Esophagus squamous epithelium (tissue), 5 donors: Measurements from ENCODE around the gene BAIAP3. TPM values are rescaled to one million over a fixed set of nuclear protein-coding genes. Genes with fewer than 3 reads are reported as not detected.

Experiments used
- DNase-seq: peaks from one replicate; lab custom pipeline; 2025; lab: John Stamatoyannopoulos, UW
- H3K27ac ChIP-seq, 4 donors: fragments of 200-600 bp; sonication (generic); one replicate each; pipeline ENCODE4 v1.5.1; 2016 to 2019; ENCODE audit warnings: mild to moderate bottlenecking in 1 of 4
- H3K27me3 ChIP-seq, 4 donors: fragments of 200-600 bp; sonication (generic); 1 replicate in 3 of 4; 2 replicates in 1 of 4; pipeline versions ENCODE4 v1.5.1 to v1.6.0; 2017 to 2021; ENCODE audit warnings: antibody characterized with exemption in 1 of 4
- H3K36me3 ChIP-seq, 3 donors: fragments of 200-600 bp; sonication (generic); one replicate each; pipeline ENCODE4 v1.5.1; 2016 to 2019
- H3K4me1 ChIP-seq, 3 donors: fragments of 200-600 bp; sonication (generic); one replicate each; pipeline ENCODE4 v1.5.1; 2017 to 2019
- H3K4me3 ChIP-seq, 4 donors: fragments of 200-600 bp; sonication (generic); 1 replicate in 3 of 4; 2 replicates in 1 of 4; pipeline ENCODE4 v1.5.1; 2016 to 2019; ENCODE audit warnings: mild to moderate bottlenecking in 2 of 4, moderate library complexity in 1 of 4
- H3K9me3 ChIP-seq, 3 donors: fragments of 200-600 bp; sonication (generic); one replicate each; pipeline ENCODE4 v1.5.1; 2016 to 2019
- CTCF ChIP-seq, 6 experiments: fragments of 450-650 bp in 4 of 6; fragments of 200-600 bp in 2 of 6; sonication (generic) in 2 of 6; IDR thresholded peaks; one replicate each; pipeline ENCODE4 v1.5.1; 2016 to 2019; ENCODE audit warnings: antibody characterized with exemption in 6 of 6, mild to moderate bottlenecking in 4 of 6, moderate library complexity in 4 of 6
- POLR2A ChIP-seq, 4 donors: fragments of 450-650 bp; IDR thresholded peaks; one replicate each; pipeline ENCODE4 v1.6.1; 2017; ENCODE audit warnings: antibody characterized with exemption in 4 of 4, mild to moderate bottlenecking in 4 of 4, moderate library complexity in 3 of 4
- WGBS, 2 donors: methylation state at CpG; one replicate each; pipeline ENCODE4 v1.1.5; 2018; 5-methylcytosine and 5-hydroxymethylcytosine counted together
- intact Hi-C: fragments of 100-400 bp; cut with DNase I; formaldehyde crosslinking; loops from one replicate; pipeline ENCODE4 v1.15.0; 2022
- total RNA-seq, 4 donors: library from RNA; depleted of rRNA; stranded (reverse); fragments of >200 nt; gene quantifications; one replicate each; pipeline ENCODE4 v1.1.0, GENCODE V29; 2016
- donor health status: DM: yes; HTN: yes; CAD: no.

BAIAP3 gene
- total RNA-seq, 4 donors from 2014 or later: 0.68 to 2.7 (median 1.00) TPM

DNA sequence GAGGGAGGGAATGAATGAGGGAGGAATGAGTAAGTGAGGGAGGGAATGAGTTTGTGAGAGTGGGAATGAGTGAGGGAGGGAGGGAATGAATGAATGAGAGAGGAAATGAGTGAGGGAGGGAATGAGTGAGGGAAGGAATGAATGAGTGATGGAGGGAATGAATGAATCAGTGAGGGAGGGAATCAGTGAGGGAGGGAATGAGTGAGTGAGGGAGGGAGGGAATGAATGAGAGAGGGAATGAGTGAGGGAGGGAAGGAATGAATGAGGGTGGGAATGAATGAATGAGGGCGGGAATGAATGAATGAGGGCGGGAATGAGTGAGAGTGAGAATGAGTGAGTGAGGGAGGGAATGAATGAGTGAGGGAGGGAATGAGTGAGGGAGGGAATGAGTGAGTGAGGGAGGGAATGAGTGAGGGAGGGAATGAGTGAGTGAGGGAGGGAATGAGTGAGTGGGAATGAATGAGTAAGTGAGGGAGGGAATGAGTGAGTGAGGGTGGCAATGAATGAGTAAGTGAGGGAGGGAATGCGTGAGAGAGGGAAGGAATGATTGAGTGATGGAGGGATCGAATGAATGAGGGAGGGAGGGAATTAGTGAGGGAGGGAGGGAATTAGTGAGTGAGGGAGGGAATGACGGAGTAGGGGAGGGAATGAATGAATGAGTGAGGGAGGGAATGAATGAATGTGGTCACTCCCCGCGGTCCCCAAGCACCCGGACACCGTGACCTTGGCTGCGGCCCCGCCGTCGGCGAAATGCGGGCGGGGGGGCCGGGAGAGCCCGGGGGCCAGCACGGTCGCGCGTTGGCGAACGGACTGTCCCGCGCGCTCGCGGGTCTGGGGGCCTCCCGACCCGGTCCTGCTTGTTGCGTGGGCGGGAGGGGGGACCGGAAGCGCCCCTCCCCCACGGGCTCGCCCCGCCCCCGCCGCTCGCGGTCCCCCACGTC is 25.1 kb upstream of the BAIAP3 start:
- H3K9me3 ChIP-seq: no peaks in the 10 kb centered on the region
- DNase-seq: no peak
- WGBS, 2 donors: 7 to 16% methylated on average over 9 to 23 of the region's 43 CpGs
- TF ChIP-seq CTCF (IDR thresholded peaks at IDR 0.05) (no peak), POLR2A (IDR thresholded peaks at IDR 0.05) (no peak)
- H3K27me3 ChIP-seq: peaks cover 0 to 4% (median 0%) of the 10 kb centered on the region in 4 donors
- peak overlapping the region; percentile 68 to 93 (median 82) for H3K4me3 ChIP-seq
- H3K27ac ChIP-seq: peak overlapping the region; percentile 99
- H3K4me1 ChIP-seq: peaks cover 28 to 52% (median 35%) of the 10 kb centered on the region in 3 donors
- intact Hi-C loops: no loop called here
- peaks cover 0 to 10% (median 0%) of the 10 kb centered on the region in 3 donors for H3K36me3 ChIP-seq

- intact Hi-C loops: no loop called here
- Histone ChIP-seq H3K27me3 (no peaks in the 10 kb centered on the region), H3K4me3 (peak within 1 kb of the TSS; percentile 68 to 93 (median 82)), H3K36me3 (peaks cover 7 to 20% (median 9%) of the 10 kb centered on the region in 3 donors), H3K27ac (peak within 1 kb of the TSS; percentile 99), H3K9me3 (no peaks in the 10 kb centered on the region), H3K4me1 (peaks cover 24 to 52% (median 36%) of the 10 kb centered on the region in 3 donors)
- WGBS, 2 donors: 0% methylated on average over 3 of the region's 117 CpGs; no CpG with 5 or more reads in 1 of the 2 donors
- peak; percentile 82 for DNase-seq
- TF ChIP-seq CTCF (IDR thresholded peaks at IDR 0.05): no peak
- peak in 2 of 4 donors; percentile 48 to 81 for TF ChIP-seq POLR2A (IDR thresholded peaks at IDR 0.05)
Measured at GRCh38 chr16:1308977-1309885, 24.2 kb upstream of the BAIAP3 start, which contains the start of gene UBE2I. UBE2I (plus strand) TSS chr16:1309636; CDS start chr16:1314031, 4,395 bp downstream.

DNA sequence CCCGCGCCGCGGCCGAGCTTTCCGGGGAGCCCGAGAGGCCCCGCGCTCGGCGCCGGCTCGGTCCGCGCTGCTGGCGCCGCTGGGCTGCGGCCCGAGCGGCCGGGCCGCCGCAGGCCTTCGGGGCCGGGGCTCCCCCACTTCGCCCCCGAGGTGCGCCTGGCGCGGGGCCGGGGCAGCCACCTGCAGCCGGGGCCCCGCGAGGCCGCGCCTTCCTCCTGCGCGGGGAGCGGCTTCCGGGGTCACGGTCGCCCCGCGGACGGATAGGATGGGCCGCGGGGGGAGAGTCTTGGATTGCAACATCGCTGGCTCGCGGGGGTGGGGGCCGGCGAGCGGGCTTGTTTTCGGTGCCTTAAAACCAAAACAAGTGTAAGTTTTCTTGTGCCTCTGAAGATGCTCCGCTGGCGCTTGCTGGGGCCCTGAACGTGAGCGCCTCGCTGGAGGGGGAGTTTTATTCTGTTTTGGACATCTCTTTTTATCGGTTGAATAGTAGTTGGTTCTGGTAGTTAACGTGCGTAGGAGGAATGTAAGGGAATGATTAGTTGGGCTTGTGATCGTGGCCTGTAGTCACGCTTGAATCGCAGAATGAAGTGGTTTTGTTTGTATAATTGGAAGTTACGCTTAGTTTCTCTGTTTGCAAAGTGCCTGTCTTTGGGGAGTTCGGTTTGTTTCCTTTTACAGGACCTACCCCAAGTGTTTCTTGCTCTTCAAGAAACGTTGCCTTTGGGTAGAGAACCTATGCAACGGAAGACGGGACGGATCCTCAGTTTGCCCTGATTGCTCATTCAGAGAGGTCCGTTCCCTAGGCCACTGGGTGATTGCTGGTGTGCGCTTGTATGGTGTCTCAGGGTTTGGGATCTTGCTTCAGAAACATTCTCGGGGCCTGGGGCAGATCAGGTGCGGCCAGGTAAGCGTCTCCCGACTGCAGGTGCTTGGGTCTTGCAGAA is 23.3 kb upstream of the BAIAP3 start:
- TF ChIP-seq POLR2A (IDR thresholded peaks at IDR 0.05): no peak
- TF ChIP-seq CTCF (IDR thresholded peaks at IDR 0.05): no peak
- Histone ChIP-seq H3K36me3 (peaks cover 16 to 29% (median 18%) of the 10 kb centered on the region in 3 donors), H3K4me3 (peak overlapping the region; percentile 68 to 93 (median 82)), H3K27me3 (no peaks in the 10 kb centered on the region), H3K27ac (peak overlapping the region; percentile 77 to 99 (median 99)), H3K9me3 (no peaks in the 10 kb centered on the region), H3K4me1 (peaks cover 24 to 61% (median 36%) of the 10 kb centered on the region in 3 donors)
- intact Hi-C loops: no loop called here
- WGBS, 2 donors: 1 to 2% methylated on average over 11 to 20 of the region's 77 CpGs
- DNase-seq: no peak

DNA sequence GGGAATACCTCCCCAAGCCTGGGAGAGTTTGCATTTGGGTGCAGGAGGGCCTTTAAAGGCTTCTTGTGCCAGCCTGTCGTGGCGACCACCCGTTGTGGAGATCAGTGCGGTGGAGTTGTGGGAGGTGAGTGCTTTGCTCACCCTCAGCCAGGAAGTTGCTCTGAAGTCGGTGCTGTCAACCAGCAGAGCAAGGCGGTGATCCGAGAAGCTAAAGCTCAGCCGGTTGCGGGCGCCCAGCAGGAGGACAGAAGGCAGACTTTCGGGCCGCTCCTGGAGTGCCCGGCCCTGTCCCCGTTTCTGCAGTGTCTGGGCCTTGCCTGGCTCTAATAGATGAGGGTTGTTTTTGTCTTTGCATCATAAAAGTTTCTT is 22.6 kb upstream of the BAIAP3 start:
- Histone ChIP-seq H3K9me3 (no peaks in the 10 kb centered on the region), H3K4me3 (peak overlapping the region; percentile 68 to 93 (median 82)), H3K4me1 (peaks cover 24 to 62% (median 36%) of the 10 kb centered on the region in 3 donors), H3K27me3 (no peaks in the 10 kb centered on the region), H3K27ac (peak overlapping the region; percentile 77 to 99 (median 99)), H3K36me3 (peaks cover 23 to 35% (median 24%) of the 10 kb centered on the region in 3 donors)
- TF ChIP-seq POLR2A (IDR thresholded peaks at IDR 0.05): no peak
- TF ChIP-seq CTCF (IDR thresholded peaks at IDR 0.05): no peak
- intact Hi-C loops: no loop called here
- no peak for DNase-seq
- 3 to 4% methylated on average over 4 to 13 of the region's 14 CpGs for WGBS, 2 donors
